Suppressor macrophage treated with lipopolysaccharide for 1 hour (primary cell): ENCODE measurements around the gene LINC00305.
A peak's percentile ranks its signal among the peaks of the same experiment; 100 is the strongest.

Source experiments
- DNase-seq, 3 donors: peaks; one replicate each; pipeline ENCODE4 v3.0.0-alpha.2; 2020 to 2022

LINC00305 gene

GRCh38 chr18:64148988-64149387 lies at the start of gene LINC00305:
Gene LINC00305 (minus strand): TSS chr18:64149088.
- no peak for DNase-seq

GRCh38 chr18:64191069-64191468 lies 42.2 kb upstream of the LINC00305 start:
- DNase-seq = no peak

GRCh38 chr18:64185987-64186386 lies 37.1 kb upstream of the LINC00305 start:
- DNase-seq = no peak

- no peak for DNase-seq
These were observed 34.8 kb upstream of the LINC00305 start for GRCh38 chr18:64183665-64184064.

- DNase-seq = no peak
These were observed 31.7 kb upstream of the LINC00305 start for GRCh38 chr18:64180617-64181016.

- no peak for DNase-seq
These were observed 31.3 kb upstream of the LINC00305 start for GRCh38 chr18:64180171-64180570.

- no peak for DNase-seq
These were observed 30.7 kb upstream of the LINC00305 start for GRCh38 chr18:64179556-64180080.

- no peak for DNase-seq
These were observed 30.0 kb upstream of the LINC00305 start for GRCh38 chr18:64178860-64179259.

GRCh38 chr18:64175432-64175831 lies 26.5 kb upstream of the LINC00305 start:
- DNase-seq = no peak

GRCh38 chr18:64171576-64171975 lies 22.7 kb upstream of the LINC00305 start:
- no peak for DNase-seq

GRCh38 chr18:64167408-64167925 lies 18.6 kb upstream of the LINC00305 start:
- DNase-seq = no peak

GRCh38 chr18:64165906-64166305 lies 17.0 kb upstream of the LINC00305 start:
- DNase-seq = no peak

GRCh38 chr18:64164883-64165282 lies 16.0 kb upstream of the LINC00305 start:
- no peak for DNase-seq

- DNase-seq = no peak
These were observed 1.1 kb upstream of the LINC00305 start for GRCh38 chr18:64149916-64150438.

GRCh38 chr18:64142904-64143303 lies 6.0 kb downstream of the LINC00305 start:
- no peak for DNase-seq

- no peak for DNase-seq
These were observed 11.0 kb downstream of the LINC00305 start for GRCh38 chr18:64137914-64138313.

- DNase-seq = no peak
These were observed 14.7 kb downstream of the LINC00305 start for GRCh38 chr18:64134044-64134747.

- no peak for DNase-seq
These were observed 16.0 kb downstream of the LINC00305 start for GRCh38 chr18:64132871-64133270.

- no peak for DNase-seq
These were observed 17.6 kb downstream of the LINC00305 start for GRCh38 chr18:64131314-64131713.

- DNase-seq = no peak
These were observed 21.7 kb downstream of the LINC00305 start for GRCh38 chr18:64127172-64127571.

GRCh38 chr18:64119916-64120315 lies 29.0 kb downstream of the LINC00305 start:
- no peak for DNase-seq

- no peak for DNase-seq
These were observed 30.5 kb downstream of the LINC00305 start for GRCh38 chr18:64118406-64118805.

GRCh38 chr18:64116571-64117175 lies 32.2 kb downstream of the LINC00305 start:
- peak in 1 of 3 donors; percentile 16 for DNase-seq

- no peak for DNase-seq
These were observed 33.0 kb downstream of the LINC00305 start for GRCh38 chr18:64115881-64116280.
